GM10266 (cell line): ENCODE results near the gene TET3.
A peak's percentile ranks its signal among the peaks of the same experiment; 100 is the strongest.

ENCODE experiments used
- DNase-seq: peaks from one replicate; pipeline ENCODE4 v3.0.0; 2012; ENCODE audit errors: extremely low spot score
- TF ChIP-seq, protein P1 (sequence below): IDR thresholded peaks from 2 replicates; pipeline ENCODE4 v1.5.1; 2012; ENCODE audit warnings: mild to moderate bottlenecking, low read depth; ENCODE audit not compliant: control insufficient read depth, insufficient read depth; ENCODE audit errors: missing control alignments

TET3 gene

DNA sequence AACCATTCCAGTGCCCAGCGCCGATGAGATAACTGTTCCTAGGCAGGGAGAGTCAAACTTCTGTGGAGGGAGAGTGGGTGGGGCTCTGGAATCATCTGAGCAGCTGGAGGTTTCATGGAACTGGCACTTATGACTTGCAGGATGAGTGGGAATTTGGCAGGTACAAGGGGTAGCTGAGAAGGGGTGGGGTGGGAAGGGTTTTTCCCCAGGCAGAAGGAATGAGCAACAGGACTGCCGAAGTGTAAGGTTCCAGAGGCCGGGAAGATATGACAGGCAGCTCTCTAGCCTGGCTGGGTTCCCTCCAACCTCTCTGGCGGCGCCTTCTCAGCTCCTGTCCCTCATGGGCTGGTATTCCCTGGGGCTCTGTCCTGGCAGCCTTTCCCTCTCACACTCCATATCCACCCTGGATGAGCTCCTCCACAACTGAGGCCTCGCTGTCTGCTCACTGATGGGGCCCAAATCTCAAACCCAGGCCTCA lies 2.5 kb upstream of the TET3 start:
- DNase-seq: no peak

DNA sequence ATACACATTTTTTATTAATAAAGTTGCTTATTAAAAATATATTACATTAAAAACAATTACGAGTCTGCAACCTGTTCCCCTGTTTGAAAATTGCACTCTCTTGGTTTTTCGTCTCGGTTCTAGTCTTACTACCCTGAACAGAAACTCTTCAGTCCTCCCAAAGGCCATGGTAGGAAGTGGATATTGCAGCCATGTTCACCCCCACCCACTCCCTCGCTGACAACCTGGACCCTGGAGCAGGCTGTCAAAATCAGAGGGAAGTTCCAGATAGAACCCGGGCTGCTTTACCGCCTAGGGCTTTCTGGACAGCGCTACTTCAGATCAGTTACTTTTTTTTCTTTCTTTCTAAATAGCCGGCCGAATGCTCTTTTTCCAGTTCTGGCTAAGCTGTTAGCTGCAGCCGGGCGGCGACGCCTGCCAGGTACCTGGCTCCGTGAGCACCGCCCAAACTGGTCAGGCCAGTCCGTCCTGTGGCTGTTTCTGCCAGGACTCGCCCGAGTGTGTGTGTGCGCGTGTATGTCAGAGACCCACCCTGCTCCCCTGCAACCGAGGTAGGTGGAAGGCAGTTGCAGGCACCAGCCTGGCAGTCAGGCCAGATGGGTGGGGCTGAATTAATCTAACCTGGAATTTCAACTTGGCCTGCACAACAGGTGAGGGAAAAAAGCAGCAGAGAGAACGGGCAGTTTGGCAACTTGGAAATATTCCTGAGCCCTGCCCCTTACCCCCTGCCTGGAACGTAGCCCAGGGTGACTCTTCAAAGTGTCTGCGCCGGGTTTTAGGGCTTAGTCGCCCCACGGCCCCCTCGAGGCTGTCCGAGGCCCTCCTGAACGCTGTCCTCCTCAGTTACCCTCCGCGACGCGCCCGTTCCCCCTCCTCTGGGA lies 1.1 kb upstream of the TET3 start:
- DNase-seq: no peak
- TF ChIP-seq, protein P1, sequence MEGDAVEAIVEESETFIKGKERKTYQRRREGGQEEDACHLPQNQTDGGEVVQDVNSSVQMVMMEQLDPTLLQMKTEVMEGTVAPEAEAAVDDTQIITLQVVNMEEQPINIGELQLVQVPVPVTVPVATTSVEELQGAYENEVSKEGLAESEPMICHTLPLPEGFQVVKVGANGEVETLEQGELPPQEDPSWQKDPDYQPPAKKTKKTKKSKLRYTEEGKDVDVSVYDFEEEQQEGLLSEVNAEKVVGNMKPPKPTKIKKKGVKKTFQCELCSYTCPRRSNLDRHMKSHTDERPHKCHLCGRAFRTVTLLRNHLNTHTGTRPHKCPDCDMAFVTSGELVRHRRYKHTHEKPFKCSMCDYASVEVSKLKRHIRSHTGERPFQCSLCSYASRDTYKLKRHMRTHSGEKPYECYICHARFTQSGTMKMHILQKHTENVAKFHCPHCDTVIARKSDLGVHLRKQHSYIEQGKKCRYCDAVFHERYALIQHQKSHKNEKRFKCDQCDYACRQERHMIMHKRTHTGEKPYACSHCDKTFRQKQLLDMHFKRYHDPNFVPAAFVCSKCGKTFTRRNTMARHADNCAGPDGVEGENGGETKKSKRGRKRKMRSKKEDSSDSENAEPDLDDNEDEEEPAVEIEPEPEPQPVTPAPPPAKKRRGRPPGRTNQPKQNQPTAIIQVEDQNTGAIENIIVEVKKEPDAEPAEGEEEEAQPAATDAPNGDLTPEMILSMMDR: no peak

More for the DNA sequence above, 2.5 kb upstream of the TET3 start:
- TF ChIP-seq, protein P1: no peak

DNA sequence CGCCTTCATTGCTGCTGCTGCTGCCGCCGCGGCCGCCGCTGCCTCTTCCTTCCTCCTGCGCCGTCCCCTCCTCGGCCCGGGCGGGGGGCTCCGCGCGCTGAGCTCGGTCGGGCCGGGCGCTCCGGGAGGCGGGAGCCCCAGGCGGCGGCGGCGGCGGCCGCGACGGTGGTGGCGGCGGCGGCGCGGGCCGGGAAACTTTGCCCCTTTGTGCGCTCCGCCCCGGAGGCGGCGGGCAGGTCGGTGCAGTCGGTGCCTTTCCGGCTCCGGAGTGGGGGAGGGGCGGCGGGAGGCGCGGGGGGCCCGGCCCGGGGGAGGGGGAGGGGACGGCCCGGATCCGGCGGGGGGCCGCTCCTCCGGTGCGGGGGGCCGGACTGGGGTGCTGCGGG lies 205 bp downstream of the TET3 start:
- TF ChIP-seq, protein P1: no peak
- DNase-seq: no peak

DNA sequence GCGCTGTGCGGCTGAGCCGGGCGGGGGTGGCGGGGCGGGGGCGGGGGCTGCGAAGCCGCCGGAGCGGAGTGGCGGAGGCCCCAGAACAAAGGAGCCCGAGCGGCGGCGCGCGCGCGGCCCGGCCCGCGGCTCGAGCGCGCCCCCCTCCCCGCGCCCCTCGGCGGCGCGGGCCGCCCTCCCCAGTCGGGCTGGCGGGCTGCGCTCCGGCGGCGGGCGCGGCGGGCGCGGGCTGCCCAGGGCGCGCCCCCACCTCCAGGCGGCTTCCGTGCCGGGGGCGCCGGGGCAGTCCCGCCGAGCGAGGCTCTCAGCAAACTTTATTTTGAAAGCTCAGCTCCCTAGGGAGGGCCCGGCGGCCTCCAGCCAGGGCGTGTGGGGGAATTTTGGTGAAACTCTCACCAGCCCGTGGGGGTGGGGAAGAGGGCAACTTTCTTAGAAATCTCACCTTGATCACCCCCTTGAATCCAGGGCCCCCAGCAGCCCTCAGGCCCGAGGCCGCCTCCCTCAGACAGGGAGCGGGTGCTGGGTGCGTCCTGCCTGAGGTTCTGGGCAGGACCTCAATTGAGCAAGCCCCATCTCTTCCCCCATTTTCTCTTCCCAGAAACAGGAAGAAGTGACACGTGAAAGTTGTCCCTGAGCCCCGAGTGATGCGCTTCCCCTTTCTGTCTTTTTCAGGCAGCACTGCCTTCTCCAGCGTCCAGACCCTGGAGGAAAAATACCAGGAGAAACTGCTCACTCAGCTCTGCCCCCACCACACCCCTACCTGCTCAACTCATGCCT lies 786 bp downstream of the TET3 start:
- TF ChIP-seq, protein P1: no peak
- DNase-seq: peak; percentile 82

DNA sequence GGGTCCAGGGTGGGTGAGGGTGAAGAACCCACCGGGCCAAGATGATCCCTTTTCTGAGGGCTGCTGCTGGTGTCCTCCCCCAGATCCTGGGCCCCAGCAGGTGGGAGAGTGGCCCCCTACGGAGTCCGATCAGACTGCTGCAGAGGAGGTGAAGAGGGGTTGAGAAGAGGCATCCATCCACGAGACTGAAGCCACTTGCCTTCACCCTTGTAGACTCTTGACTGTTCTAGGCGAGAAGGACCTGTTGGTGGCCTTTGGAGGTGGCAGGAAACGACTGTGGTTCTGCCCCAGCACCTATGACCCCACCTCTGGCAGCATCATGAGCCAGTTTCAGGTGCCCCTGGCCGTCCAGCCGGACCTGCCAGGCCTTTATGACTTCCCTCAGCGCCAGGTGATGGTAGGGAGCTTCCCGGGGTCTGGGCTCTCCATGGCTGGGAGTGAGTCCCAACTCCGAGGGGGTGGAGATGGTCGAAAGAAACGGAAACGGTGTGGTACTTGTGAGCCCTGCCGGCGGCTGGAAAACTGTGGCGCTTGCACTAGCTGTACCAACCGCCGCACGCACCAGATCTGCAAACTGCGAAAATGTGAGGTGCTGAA lies 1.5 kb downstream of the TET3 start:
- TF ChIP-seq, protein P1: no peak
- DNase-seq: no peak

DNA sequence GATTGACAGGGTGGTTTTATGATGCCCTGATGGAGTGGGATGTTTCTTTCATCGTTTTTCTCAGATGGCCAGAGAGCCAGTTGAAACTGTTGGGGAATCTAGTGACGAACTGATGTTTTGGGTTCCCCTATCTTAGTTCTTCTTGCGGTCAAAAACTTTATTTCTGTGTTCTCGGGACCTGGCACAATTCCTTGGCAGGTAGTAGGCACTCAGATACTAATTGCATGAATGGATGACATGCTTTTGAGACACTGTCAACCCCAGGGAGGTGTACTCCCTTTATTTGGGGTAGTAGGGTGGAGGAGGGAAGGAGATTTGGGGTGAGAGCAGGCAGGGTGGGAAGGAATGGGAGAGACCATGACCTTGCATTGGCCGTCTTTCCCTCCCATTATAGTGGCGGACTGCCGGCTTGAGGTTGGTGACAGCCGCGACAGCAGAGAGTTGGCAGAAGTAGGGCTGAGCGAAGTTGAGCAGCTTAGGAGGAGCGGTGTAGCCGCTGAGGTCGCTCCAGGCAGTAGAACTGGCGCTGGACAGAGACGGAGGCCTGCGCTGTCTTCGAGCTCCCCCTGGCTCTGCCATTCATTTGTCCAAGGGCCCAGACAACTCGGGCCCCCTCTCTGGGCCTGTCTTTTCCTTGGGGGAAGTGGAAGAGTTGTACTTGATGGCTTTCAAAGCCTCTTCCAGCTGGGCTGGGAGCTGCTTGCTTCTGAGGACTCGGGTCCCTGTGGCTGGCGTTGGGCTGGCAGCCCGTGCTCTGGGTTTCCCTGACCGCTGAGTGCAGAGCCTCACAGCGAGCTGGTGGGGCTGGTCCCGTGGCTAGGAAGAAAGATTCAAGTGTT lies 2.6 kb downstream of the TET3 start:
- TF ChIP-seq, protein P1: peak; percentile 32
- no peak for DNase-seq
